ENCODE data around the gene MNAT1. TPM values are rescaled to one million over a fixed set of nuclear protein-coding genes. Genes with fewer than 3 reads are reported as not detected.
"Not testable (repeated sequence)": the region's sequence is repeated elsewhere in the genome, so short reads cannot be mapped to it uniquely, and the experiment has no call there.

The MNAT1 gene
- polyA plus RNA-seq, 3 donors, result 4.1 to 5.8 (median 4.5) TPM

GRCh38 chr14:60884134-60884533, 149.6 kb downstream of the MNAT1 start:
- peaks cover 25 to 33% of the 10 kb centered on the region in 2 donors for H3K36me3 Mint-ChIP-seq
- intact Hi-C loops (cut with micrococcal nuclease), result no loop called here
- H3K27me3 Mint-ChIP-seq (ENCODE audit: low read depth in 3 of 3), result no peaks in the 10 kb centered on the region
- Histone ChIP-seq H3K27me3 (ENCODE audit: control insufficient read depth in 2 of 2, insufficient read depth in 2 of 2, low read length in 2 of 2) (no peaks in the 10 kb centered on the region), H3K36me3 (replicated peaks in 1 of 2; ENCODE audit: control insufficient read depth in 1 of 2, insufficient read depth in 2 of 2, low read length in 2 of 2) (peaks cover 0 to 13% of the 10 kb centered on the region in 2 donors), H4K20me1 (ENCODE audit: insufficient read depth, low read length) (no peaks in the 10 kb centered on the region), H2AFZ (ENCODE audit: insufficient read depth, low read depth, low read length, poor library complexity, severe bottlenecking) (no peak overlapping the region), H3K4me1 (ENCODE audit: control insufficient read depth in 1 of 2, insufficient read depth in 2 of 2, low read length in 2 of 2) (no peaks in the 10 kb centered on the region), H3K27ac (ENCODE audit: low read depth in 1 of 2, low read length in 2 of 2) (no peak overlapping the region), H3K79me2 (ENCODE audit: insufficient read depth, low read length) (no peaks in the 10 kb centered on the region), H3K9ac (ENCODE audit: insufficient read depth, low read length, poor library complexity, severe bottlenecking) (no peak overlapping the region), H3K4me2 (replicated peaks; ENCODE audit: extremely low read depth, low read length, poor library complexity, severe bottlenecking) (no peak overlapping the region), H3K4me3 (replicated peaks in 1 of 3; ENCODE audit: low read depth in 2 of 3, low read length in 3 of 3) (no peak overlapping the region), H3K9me3 (replicated peaks in 1 of 2; ENCODE audit: control insufficient read depth in 1 of 2, insufficient read depth in 1 of 2, low read length in 2 of 2) (peaks cover 0 to 14% of the 10 kb centered on the region in 2 donors)
- no peaks in the 10 kb centered on the region for H3K4me1 Mint-ChIP-seq
- no peak for TF ChIP-seq CTCF (IDR thresholded peaks at IDR 0.05)
- no peak for DNase-seq
- H3K27ac Mint-ChIP-seq, result no peak overlapping the region
- no peak overlapping the region for H3K4me3 Mint-ChIP-seq
- H3K9me3 Mint-ChIP-seq, result peaks cover 3 to 32% (median 17%) of the 10 kb centered on the region in 7 donors

GRCh38 chr14:60890636-60891035, 156.1 kb downstream of the MNAT1 start:
- H3K9me3 Mint-ChIP-seq, result peaks cover 2 to 14% (median 9%) of the 10 kb centered on the region in 7 donors
- DNase-seq; H3K27me3 Mint-ChIP-seq (ENCODE audit: low read depth in 3 of 3); H3K4me2 ChIP-seq (replicated peaks; ENCODE audit: extremely low read depth, low read length, poor library complexity, severe bottlenecking); H3K79me2 ChIP-seq (ENCODE audit: insufficient read depth, low read length); H3K27ac ChIP-seq (ENCODE audit: low read depth in 1 of 2, low read length in 2 of 2); H3K27me3 ChIP-seq (ENCODE audit: control insufficient read depth in 2 of 2, insufficient read depth in 2 of 2, low read length in 2 of 2); H2AFZ ChIP-seq (ENCODE audit: insufficient read depth, low read depth, low read length, poor library complexity, severe bottlenecking); H3K9ac ChIP-seq (ENCODE audit: insufficient read depth, low read length, poor library complexity, severe bottlenecking); H3K4me1 ChIP-seq (ENCODE audit: control insufficient read depth in 1 of 2, insufficient read depth in 2 of 2, low read length in 2 of 2); H3K9me3 ChIP-seq (replicated peaks in 1 of 2; ENCODE audit: control insufficient read depth in 1 of 2, insufficient read depth in 1 of 2, low read length in 2 of 2); H4K20me1 ChIP-seq (ENCODE audit: insufficient read depth, low read length); H3K4me3 ChIP-seq (replicated peaks in 1 of 3; ENCODE audit: low read depth in 2 of 3, low read length in 3 of 3); H3K27ac Mint-ChIP-seq; intact Hi-C loops (cut with micrococcal nuclease); H3K4me3 Mint-ChIP-seq; H3K4me1 Mint-ChIP-seq; H3K36me3 ChIP-seq (replicated peaks in 1 of 2; ENCODE audit: control insufficient read depth in 1 of 2, insufficient read depth in 2 of 2, low read length in 2 of 2); H3K36me3 Mint-ChIP-seq: not testable (repeated sequence)
- WGBS (ENCODE audit: insufficient coverage), result 100% methylated on average over 1 of the region's 3 CpGs

Measured in CD14-positive monocyte (primary cell).